Pancreas (tissue), 10 donors: Measurements from ENCODE around the gene RAB40C. TPM values are rescaled to one million over a fixed set of nuclear protein-coding genes. Genes with fewer than 3 reads are reported as not detected.

Experiments
- ATAC-seq, 4 donors: fragments of 200-7000 bp; cut with Tn5 transposase; one replicate each; pipeline versions ENCODE4 v1.8.0 to v1.9.1; 2020; ENCODE audit warnings: mild to moderate bottlenecking in 4 of 4, moderate library complexity in 4 of 4
- DNase-seq, 6 donors: peaks; one replicate each; pipeline ENCODE4 v3.0.0-alpha.2; 2020
- FAIRE-seq: peaks from 2 replicates; lab custom pipeline; 2012; peaks lifted over from hg19 to GRCh38; lab: Jason Lieb, UNC
- H3K27ac ChIP-seq, 4 donors: fragments of 200-600 bp; sonication (generic); 1 replicate in 3 of 4; 2 replicates in 1 of 4; pipeline versions ENCODE4 v1.5.0 to v1.8.0; 2020
- H3K27me3 ChIP-seq, 4 donors: fragments of 200-600 bp; one replicate each; pipeline ENCODE4 v1.8.0; 2021
- H3K36me3 ChIP-seq, 3 donors: fragments of 200-600 bp; sonication (generic) in 1 of 3; one replicate each; pipeline versions ENCODE4 v1.5.0 to v1.8.0; 2020 to 2021
- H3K4me1 ChIP-seq, 3 donors: fragments of 200-600 bp; one replicate each; pipeline ENCODE4 v1.8.0; 2021
- H3K4me3 ChIP-seq, 4 donors: fragments of 200-600 bp; sonication (generic) in 2 of 4; one replicate each; pipeline versions ENCODE4 v1.5.0 to v1.8.0; 2020 to 2021
- H3K9me3 ChIP-seq, 4 donors: fragments of 200-600 bp; one replicate each; pipeline ENCODE4 v1.8.0; 2021
- WGBS, 2 donors: extraction: QIAGEN DNeasy Blood & Tissue Kit; methylation state at CpG; one replicate each; pipeline ENCODE4 v1.1.7; 2013; 5-methylcytosine and 5-hydroxymethylcytosine counted together
- intact Hi-C, 3 donors: fragments of 100-400 bp; cut with DNase I; formaldehyde crosslinking; loops; one replicate each; pipeline versions ENCODE4 v1.11.1 to v1.14.2; 2022
- polyA plus RNA-seq, 2 donors: library from polyadenylated mRNA; stranded (reverse); fragments of 200-250 nt; gene quantifications; one replicate each; pipeline ENCODE4 v1.2.3, GENCODE V29; 2013
- total RNA-seq, 6 donors: library from RNA; stranded (reverse); fragmentation: NEBNext Ultra II Directional in 4 of 6; extraction: Animal tissue kit (Norgen Biotek cat#: 25700) in 4 of 6; gene quantifications; one replicate each; pipeline versions ENCODE4 v1.2.1 to v1.2.4, GENCODE V29; 2021 to 2023
- TF ChIP-seq, protein P1 (sequence below), 4 donors: fragments of 200-600 bp; sonication (generic) in 3 of 4; IDR thresholded peaks; one replicate each; pipeline versions ENCODE4 v1.5.0 to v1.8.0; 2021; ENCODE audit warnings: antibody characterized with exemption in 4 of 4
- donor health status: healthy with polysubstance abuse.
- donor health status: DM: no; HTN: no; CAD: no; lungs with moderate emphysema.
- donor health status: DM: no; HTN: no; CAD: no.
- donor health status: control.
- donor health status: control.
- donor health status: Bipolar disorder and iron deficiency.
- donor health status: DM: yes; HTN: yes; CAD: no.
- donor health status: DM: no; HTN: no; CAD: no.
- donor health status: DM: no; HTN: no; CAD: no.
- donor health status: DM: yes; HTN: yes; CAD: no.

Gene RAB40C
- total and polyA plus RNA-seq, 8 donors: 19.4 to 71.4 (median 33.8) TPM

DNA sequence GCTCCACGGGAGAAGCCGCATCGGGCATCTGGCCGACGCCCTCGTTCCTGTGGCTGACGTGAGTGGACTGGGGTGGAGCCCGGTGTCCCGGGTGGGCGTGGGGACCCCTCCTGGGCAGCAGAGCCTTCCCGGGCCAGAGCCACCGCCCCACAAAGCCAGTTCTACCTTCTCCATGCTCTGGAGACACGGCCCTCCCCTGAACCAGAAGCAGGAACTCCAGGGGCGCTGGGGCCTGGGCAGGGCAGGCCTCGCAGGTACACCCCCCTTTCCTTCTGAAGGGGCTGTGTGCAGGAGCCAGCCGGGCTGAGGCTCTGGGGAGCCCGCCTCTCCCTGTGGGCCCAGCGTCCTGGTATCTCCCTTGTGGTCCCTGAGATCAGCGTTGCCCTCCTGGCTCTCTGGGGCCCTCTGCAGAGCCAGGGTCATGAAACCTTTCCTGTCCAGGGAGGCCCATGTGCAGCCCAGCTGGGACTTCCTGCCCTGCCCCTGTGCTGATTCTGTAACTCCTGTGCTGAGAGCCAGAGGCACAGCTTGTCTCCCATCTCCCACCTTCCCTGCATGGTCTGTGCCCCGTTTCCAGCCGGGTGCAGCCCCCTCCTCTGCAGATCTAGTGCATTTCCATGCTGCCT, 13.6 kb upstream of the RAB40C start:
- DNase-seq: no peak
- intact Hi-C loops: loop anchor here in 1 of 3 donors (5.0 kb wide), 1 partner anchor 86 kb away; no protein-coding TSS in a partner anchor
- Histone ChIP-seq H3K9me3 (no peaks in the 10 kb centered on the region), H3K27ac (no peak overlapping the region), H3K27me3 (no peaks in the 10 kb centered on the region), H3K4me1 (peaks cover 0 to 14% (median 7%) of the 10 kb centered on the region in 3 donors), H3K4me3 (no peak overlapping the region), H3K36me3 (peaks cover 0 to 7% (median 0%) of the 10 kb centered on the region in 3 donors)
- no peak for FAIRE-seq
- TF ChIP-seq, protein P1, sequence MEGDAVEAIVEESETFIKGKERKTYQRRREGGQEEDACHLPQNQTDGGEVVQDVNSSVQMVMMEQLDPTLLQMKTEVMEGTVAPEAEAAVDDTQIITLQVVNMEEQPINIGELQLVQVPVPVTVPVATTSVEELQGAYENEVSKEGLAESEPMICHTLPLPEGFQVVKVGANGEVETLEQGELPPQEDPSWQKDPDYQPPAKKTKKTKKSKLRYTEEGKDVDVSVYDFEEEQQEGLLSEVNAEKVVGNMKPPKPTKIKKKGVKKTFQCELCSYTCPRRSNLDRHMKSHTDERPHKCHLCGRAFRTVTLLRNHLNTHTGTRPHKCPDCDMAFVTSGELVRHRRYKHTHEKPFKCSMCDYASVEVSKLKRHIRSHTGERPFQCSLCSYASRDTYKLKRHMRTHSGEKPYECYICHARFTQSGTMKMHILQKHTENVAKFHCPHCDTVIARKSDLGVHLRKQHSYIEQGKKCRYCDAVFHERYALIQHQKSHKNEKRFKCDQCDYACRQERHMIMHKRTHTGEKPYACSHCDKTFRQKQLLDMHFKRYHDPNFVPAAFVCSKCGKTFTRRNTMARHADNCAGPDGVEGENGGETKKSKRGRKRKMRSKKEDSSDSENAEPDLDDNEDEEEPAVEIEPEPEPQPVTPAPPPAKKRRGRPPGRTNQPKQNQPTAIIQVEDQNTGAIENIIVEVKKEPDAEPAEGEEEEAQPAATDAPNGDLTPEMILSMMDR (IDR thresholded peaks at IDR 0.05): no peak
- ATAC-seq: no peak
- WGBS, 2 donors: 88 to 91% methylated on average over 19 to 21 of the region's 21 CpGs

DNA sequence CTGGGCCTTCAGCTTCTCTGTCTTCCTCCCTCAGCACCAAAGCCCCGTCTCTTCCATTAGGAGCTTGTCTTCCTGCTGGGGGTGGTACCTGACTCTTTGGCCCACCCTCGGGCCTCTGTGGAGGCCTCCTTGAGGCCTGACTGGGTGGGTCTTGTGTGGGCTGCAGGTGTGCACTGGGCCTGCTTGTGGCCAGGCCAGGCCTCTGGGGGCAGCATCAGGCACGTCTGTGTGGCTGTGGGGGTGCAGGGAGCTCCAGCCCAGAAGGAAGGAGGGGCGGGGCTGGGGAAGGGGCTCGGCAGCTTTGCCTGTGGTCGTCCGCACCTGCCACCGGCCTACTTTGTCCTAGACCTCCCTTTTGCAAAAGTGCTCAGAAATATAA, 13.1 kb upstream of the RAB40C start:
- Histone ChIP-seq H3K9me3 (no peaks in the 10 kb centered on the region), H3K4me3 (no peak overlapping the region), H3K27ac (no peak overlapping the region), H3K4me1 (peaks cover 0 to 14% (median 7%) of the 10 kb centered on the region in 3 donors), H3K27me3 (no peaks in the 10 kb centered on the region), H3K36me3 (peaks cover 0 to 7% (median 0%) of the 10 kb centered on the region in 3 donors)
- ATAC-seq (no peak), FAIRE-seq (no peak), DNase-seq (no peak)
- TF ChIP-seq, protein P1 (IDR thresholded peaks at IDR 0.05): no peak
- intact Hi-C loops: loop anchor here in 1 of 3 donors (5.0 kb wide), 1 partner anchor 85 kb away; no protein-coding TSS in a partner anchor
- WGBS, 2 donors: 73 to 78% methylated on average over 8 of the region's 8 CpGs

DNA sequence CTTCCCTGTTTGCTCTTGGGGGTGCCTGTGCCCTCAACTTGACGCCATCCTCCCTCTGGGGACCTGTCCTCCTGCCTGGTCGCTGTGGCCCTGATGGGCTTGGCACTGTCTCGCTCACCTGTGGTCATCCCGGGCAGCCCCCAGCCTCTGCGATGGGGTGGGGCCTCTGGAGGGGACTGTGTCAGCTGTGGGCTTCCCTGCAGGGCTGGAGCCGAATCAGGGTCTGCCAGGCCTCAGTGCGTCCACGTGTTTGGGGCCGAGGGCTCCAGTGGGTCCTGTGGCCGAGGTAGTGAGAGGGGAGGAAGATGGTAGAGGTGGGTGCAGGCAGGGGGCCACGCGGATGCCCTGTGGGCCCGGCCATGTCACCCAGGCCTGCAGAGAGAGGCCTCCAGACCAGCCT, 12.1 kb upstream of the RAB40C start:
- peaks cover 0 to 19% (median 7%) of the 10 kb centered on the region in 3 donors for H3K4me1 ChIP-seq
- H3K9me3 ChIP-seq: no peaks in the 10 kb centered on the region
- no peak for FAIRE-seq
- H3K27ac ChIP-seq: no peak overlapping the region
- H3K36me3 ChIP-seq: peaks cover 0 to 7% (median 0%) of the 10 kb centered on the region in 3 donors
- H3K4me3 ChIP-seq: no peak overlapping the region
- no peak for DNase-seq
- intact Hi-C loops: loop anchor here in 1 of 3 donors (5.0 kb wide), 1 partner anchor 85 kb away; no protein-coding TSS in a partner anchor
- H3K27me3 ChIP-seq: no peaks in the 10 kb centered on the region
- no peak for ATAC-seq
- TF ChIP-seq, protein P1 (IDR thresholded peaks at IDR 0.05): no peak
- 90 to 92% methylated on average over 13 of the region's 13 CpGs for WGBS, 2 donors

- Histone ChIP-seq H3K27ac (no peak overlapping the region), H3K4me3 (no peak overlapping the region), H3K27me3 (no peaks in the 10 kb centered on the region), H3K36me3 (peaks cover 0 to 7% (median 0%) of the 10 kb centered on the region in 3 donors), H3K4me1 (peaks cover 0 to 19% (median 11%) of the 10 kb centered on the region in 3 donors), H3K9me3 (no peaks in the 10 kb centered on the region)
- DNase-seq (peak in 1 of 6 donors; percentile 34), FAIRE-seq (no peak), ATAC-seq (no peak)
- WGBS, 2 donors: 85 to 90% methylated on average over 24 of the region's 24 CpGs
- intact Hi-C loops: loop anchor here in 1 of 3 donors (5.0 kb wide), 1 partner anchor 84 kb away; no protein-coding TSS in a partner anchor
- TF ChIP-seq, protein P1 (IDR thresholded peaks at IDR 0.05): no peak
Observed at GRCh38 chr16:578232-578869, 11.5 kb upstream of the RAB40C start.
